ENCODE results near the gene PGD. TPM values are rescaled to one million over a fixed set of nuclear protein-coding genes. Genes with fewer than 3 reads are reported as not detected.

PGD gene
- total RNA-seq, 1 experiment from 2014 or later: 291 TPM

- Histone ChIP-seq H4K20me1 (ENCODE audit: control insufficient read depth, insufficient read depth, insufficient read length) (no peaks in the 10 kb centered on the region), H3K79me2 (ENCODE audit: insufficient read depth, low read length) (no peaks in the 10 kb centered on the region), H4K5ac (ENCODE audit: insufficient read length, low read depth, low read length) (no peak overlapping the region), H2BK120ac (ENCODE audit: low read depth, low read length, poor library complexity, severe bottlenecking) (no peak overlapping the region), H3K18ac (ENCODE audit: insufficient read length, low read depth, low read length) (no peak overlapping the region), H2BK15ac (ENCODE audit: low read depth, low read length) (no peak overlapping the region), H3K9ac (ENCODE audit: extremely low read depth, insufficient read length, low read length) (no peak overlapping the region), H2AK5ac (ENCODE audit: insufficient read length, low read length) (no peak overlapping the region), H3K9me3 (ENCODE audit: control insufficient read depth, low read depth, low read length) (no peaks in the 10 kb centered on the region), H3K27ac (ENCODE audit: insufficient read length, low read depth, low read length) (no peak overlapping the region), H2BK5ac (ENCODE audit: insufficient read length, low read length) (no peak overlapping the region), H2BK20ac (ENCODE audit: low read depth, low read length, poor library complexity, severe bottlenecking) (no peak overlapping the region), H3K79me1 (ENCODE audit: insufficient read depth, low read depth, low read length, poor library complexity, severe bottlenecking) (no peaks in the 10 kb centered on the region), H3K4me1 (ENCODE audit: insufficient read depth, low read length) (no peaks in the 10 kb centered on the region; the same call in 1 of the 2 replicates), H3T11ph (ENCODE audit: low read length) (no peak overlapping the region), H3K14ac (ENCODE audit: insufficient read depth, low read length) (no peak overlapping the region), H4K8ac (replicated peaks; ENCODE audit: insufficient read length, low read depth, low read length) (no peak overlapping the region), H3K4ac (ENCODE audit: low read depth, low read length) (no peak overlapping the region), H3K56ac (ENCODE audit: insufficient read length, low read depth, low read length) (no peak overlapping the region), H3K23me2 (ENCODE audit: insufficient read length, low read depth, low read length, poor library complexity, severe bottlenecking) (no peaks in the 10 kb centered on the region), H2AFZ (ENCODE audit: low read length) (no peak overlapping the region), H2BK12ac (ENCODE audit: insufficient read length, low read depth, low read length) (no peak overlapping the region), H3K23ac (ENCODE audit: insufficient read length, low read depth, low read length) (no peak overlapping the region), H3K4me2 (ENCODE audit: insufficient read depth, insufficient read length, low read length) (no peak overlapping the region), H3K27me3 (ENCODE audit: insufficient read depth, low read length) (no peaks in the 10 kb centered on the region), H4K91ac (ENCODE audit: insufficient read length, low read depth, low read length) (no peak overlapping the region)
- Mint-ChIP-seq H3K4me1 (peaks cover 7 to 8% of the 10 kb centered on the region in 2 experiments), H3K9me3 (peaks cover 0 to 4% of the 10 kb centered on the region in 2 experiments; a peak in 1 of 5 replicates), H3K4me3 (no peak overlapping the region), H3K27ac (peak overlapping the region in 2 of 3 experiments; percentile 55 to 79; a peak in 3 of 7 replicates), H3K36me3 (ENCODE audit: insufficient read depth in 1 of 3, low read depth in 3 of 3) (peaks cover 5 to 39% (median 24%) of the 10 kb centered on the region in 3 experiments), H3K27me3 (ENCODE audit: low read depth) (no peaks in the 10 kb centered on the region)
- WGBS (ENCODE audit: extremely low coverage, insufficient read length, low lambda C conversion rate): no CpG with 5 or more reads among the region's 5 CpGs
- TF ChIP-seq, protein P1, sequence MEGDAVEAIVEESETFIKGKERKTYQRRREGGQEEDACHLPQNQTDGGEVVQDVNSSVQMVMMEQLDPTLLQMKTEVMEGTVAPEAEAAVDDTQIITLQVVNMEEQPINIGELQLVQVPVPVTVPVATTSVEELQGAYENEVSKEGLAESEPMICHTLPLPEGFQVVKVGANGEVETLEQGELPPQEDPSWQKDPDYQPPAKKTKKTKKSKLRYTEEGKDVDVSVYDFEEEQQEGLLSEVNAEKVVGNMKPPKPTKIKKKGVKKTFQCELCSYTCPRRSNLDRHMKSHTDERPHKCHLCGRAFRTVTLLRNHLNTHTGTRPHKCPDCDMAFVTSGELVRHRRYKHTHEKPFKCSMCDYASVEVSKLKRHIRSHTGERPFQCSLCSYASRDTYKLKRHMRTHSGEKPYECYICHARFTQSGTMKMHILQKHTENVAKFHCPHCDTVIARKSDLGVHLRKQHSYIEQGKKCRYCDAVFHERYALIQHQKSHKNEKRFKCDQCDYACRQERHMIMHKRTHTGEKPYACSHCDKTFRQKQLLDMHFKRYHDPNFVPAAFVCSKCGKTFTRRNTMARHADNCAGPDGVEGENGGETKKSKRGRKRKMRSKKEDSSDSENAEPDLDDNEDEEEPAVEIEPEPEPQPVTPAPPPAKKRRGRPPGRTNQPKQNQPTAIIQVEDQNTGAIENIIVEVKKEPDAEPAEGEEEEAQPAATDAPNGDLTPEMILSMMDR (conservative IDR thresholded peaks at IDR 0.05): peak; percentile 49
- peak; percentile 40 for DNase-seq
Observed at GRCh38 chr1:10456048-10456447, 57.2 kb downstream of the PGD start.
